ENCODE results near the gene ZNF662.
"Not testable (repeated sequence)": the region's sequence is repeated elsewhere in the genome, so short reads cannot be mapped to it uniquely, and the experiment has no call there.

ZNF662 gene

DNA sequence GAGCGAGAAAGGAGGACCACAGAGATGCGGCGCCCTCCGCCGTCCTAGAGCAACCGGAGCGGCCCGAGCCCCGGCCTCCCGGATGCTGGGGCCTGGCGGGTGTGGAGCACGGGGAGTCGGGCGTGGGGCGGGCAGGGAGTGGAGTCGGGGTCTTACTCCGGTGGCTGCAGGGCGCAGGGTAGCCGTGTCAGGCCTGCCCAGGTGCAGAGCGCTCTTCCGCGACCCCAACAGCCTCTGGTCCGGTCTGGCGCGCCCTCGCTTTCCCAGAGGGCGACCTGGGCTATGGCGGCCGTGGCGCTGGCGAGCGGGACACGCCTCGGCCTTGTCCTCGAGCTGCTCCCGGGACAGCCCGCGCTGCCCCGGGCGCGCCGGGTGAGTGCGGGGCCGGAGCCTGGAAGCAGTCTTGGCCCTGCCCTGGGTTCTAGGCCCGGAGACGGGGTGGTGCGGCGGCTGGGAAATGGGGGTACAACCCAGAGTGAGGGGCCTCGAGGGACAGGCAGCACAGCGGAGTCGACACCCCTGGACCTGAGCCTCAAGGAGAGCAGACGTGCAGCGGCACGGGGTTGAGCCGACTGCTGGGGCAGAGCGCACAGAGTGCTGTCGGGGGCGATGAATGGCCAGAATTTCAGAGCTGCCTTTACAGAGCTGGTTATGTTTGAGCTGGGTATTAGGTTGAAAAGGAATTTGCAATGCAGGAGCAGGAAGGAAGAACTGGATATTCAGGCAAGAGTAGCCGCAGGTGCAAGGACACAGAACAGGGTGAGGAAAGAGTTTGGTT is at the start of gene ZNF662:
Gene ZNF662, plus strand, starts transcription at position 73 of the 778 bp plus-strand sequence. CDS start 1,973 bp downstream, outside the sequence.
- DNase-seq: no peak

DNA sequence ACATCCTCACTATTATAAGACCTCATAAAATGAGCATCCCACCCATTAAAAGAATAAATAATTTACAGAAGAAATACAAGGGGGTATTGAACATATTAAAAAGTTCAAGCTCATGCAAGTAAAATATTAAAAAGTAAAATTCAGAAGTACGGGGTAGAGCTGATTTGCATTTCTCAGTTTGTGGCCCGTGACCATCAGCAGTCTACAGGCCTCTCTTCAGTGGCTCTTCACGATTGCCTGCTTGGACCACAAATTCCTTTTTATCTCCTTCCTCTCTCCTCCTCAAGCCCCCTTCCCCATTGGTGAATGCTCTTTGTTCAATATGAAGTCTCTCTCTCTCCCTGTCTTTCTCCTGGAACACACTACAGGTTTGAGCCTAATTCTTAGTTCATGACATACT is 49.4 kb upstream of the ZNF662 start:
- DNase-seq: no peak

DNA sequence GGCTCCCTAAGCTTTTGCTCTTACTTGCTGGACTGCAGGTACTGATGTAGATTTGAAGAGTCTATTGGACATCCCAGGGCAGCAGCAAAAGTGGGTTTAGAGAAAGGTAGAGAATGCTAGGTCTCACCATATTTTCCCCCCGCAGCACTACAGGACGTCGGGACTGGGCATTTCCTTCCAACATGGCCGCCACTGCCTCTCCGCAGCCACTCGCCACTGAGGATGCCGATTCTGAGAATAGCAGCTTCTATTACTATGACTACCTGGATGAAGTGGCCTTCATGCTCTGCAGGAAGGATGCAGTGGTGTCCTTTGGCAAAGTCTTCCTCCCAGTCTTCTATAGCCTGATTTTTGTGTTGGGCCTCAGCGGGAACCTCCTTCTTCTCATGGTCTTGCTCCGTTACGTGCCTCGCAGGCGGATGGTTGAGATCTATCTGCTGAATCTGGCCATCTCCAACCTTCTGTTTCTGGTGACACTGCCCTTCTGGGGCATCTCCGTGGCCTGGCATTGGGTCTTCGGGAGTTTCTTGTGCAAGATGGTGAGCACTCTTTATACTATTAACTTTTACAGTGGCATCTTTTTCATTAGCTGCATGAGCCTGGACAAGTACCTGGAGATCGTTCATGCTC is 41.5 kb upstream of the ZNF662 start:
- no peak for DNase-seq

DNA sequence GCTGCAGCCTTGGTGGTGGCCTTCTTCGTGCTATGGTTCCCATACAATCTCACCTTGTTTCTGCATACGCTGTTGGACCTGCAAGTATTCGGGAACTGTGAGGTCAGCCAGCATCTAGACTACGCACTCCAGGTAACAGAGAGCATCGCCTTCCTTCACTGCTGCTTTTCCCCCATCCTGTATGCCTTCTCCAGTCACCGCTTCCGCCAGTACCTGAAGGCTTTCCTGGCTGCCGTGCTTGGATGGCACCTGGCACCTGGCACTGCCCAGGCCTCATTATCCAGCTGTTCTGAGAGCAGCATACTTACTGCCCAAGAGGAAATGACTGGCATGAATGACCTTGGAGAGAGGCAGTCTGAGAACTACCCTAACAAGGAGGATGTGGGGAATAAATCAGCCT is 40.7 kb upstream of the ZNF662 start:
- DNase-seq: no peak

DNA sequence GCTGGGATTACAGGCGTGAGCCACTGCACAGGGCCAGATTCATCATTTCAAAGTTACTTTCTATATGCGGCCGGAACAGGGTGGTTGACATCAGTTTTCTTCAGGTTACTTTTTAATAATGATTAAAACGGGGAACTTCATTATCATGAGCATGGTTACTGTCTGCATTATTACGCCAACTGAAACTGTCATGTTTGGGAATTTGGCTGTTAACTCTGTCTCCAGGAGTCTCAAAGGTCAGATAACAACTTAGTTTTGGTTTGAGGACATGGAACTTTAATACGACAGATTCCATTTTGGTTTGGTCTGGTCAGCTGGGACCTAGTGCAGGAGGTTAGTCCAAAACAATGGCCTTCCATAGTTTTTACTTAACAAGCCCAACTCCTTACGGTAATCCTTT is 38.8 kb upstream of the ZNF662 start:
- DNase-seq: no peak

DNA sequence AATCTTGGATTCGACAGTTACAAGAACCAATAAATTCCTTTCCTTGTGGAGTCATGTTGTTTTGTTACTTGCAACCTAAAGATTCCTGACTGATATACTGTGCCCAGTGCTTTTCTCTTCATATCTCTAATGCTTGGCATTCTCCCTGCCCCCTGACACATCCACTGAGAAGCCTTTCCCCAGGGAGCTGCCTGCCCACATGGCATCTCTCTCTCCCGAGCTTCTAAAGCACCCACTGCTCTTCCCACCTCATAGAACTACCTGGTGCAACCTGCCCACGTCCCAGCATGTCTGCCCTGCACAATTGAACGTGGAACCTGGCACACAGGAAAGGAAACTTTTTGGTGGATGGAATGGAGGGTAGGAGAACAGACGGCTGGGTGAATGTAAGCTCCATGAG is 37.1 kb upstream of the ZNF662 start:
- DNase-seq: no peak

DNA sequence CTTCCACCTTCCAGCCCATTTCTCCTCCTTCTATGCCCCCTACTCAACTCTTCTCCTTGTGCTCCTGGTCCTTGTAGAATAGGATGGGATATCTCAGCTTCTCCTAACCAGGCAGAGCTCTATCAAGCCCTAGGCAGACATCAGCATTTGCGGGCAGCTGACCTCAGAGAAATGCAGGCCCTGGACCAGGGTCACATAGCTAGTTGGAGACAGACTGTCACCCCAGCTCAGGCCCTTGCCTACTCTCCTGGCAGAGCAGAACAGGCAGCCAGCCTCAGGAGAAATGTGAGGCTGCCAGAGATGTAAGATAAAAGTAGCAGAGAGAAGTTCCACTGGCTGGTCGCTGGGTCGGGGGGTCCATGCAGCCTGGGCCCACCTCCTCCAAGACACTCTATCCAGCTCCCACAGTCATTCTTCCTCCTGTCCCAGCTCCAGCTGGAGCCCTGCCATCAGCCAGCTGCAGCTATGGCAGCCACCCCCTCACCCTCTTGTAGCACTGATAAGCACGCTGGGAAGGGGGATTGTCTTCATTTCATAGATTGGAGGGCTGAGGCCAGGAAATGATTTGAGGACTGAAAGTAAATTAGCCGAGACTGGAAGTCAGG is 34.2 kb upstream of the ZNF662 start:
- no peak for DNase-seq

DNA sequence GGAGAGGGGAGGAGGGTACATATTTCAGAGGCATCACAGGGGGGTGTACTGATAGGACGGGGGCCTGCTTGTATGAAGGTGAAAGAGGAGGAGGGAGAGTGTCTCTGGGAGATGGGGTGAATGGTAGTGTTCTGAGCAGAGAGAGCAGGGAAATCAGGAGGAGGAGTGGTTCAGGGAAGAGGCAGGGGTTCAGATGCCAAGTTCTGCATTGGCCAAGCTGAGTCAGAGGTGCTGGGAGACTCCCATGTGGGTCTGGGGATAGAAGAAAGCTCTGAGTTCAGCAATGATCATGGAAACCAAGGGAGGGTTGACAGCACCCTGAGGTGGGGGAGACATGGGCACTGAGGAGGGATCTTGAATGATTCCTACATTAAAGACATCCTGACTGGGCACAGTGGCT is 33.2 kb upstream of the ZNF662 start:
- no peak for DNase-seq

DNA sequence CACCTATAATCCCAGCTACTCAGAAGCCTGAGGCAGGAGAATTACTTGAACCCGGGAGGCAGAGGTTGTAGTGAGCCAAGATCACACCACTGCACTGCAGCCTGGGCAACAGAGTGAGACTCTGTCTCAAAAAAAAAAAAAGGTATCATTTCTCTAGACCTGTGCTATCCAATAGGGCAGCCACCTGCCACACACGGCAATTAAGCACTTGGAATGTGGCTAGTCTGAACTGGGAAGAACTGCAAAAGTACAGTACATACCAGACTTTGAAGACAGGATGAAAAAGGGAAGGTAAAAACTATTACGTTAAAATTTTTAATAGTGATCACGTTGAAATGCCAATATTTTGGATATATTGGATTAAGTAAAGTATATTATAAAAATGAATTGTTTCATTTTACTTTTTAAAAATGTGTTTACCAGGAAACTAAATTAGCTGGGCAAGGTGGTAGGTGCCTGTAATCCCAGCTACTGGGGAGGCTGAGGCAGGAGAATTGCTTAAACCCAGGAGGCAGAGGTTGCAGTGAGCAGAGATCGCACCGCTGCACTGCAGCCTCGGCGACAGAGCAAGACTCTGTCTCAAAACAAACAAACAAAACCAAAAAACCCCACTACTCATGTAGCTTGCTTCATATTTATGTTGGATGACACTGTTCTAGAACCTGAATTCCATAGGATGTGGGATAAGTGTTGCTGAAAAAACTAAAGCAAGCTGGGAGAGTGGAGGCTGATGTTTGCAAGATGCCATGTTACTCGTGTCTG is 32.5 kb upstream of the ZNF662 start:
- no peak for DNase-seq

DNA sequence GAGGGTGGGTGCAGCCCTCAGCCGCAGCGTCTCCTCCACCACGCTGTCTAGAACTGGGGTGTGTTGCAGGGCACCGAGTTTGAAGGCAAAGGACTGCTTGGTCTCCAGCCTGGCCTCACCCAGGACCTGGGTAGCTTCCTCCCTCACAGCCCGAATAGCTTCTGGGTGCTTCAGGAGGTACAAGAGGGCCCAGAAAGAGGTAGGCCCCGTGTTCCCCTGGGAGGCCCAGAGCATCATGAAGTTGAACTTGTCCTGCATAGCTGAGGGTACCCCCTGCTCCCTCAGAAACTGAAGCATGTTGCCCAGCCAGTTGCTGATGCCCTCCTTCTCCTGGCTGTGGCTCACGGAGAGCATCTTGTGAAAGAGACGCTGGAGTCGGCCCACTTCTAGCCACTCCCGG is 31.2 kb upstream of the ZNF662 start:
- DNase-seq: no peak

DNA sequence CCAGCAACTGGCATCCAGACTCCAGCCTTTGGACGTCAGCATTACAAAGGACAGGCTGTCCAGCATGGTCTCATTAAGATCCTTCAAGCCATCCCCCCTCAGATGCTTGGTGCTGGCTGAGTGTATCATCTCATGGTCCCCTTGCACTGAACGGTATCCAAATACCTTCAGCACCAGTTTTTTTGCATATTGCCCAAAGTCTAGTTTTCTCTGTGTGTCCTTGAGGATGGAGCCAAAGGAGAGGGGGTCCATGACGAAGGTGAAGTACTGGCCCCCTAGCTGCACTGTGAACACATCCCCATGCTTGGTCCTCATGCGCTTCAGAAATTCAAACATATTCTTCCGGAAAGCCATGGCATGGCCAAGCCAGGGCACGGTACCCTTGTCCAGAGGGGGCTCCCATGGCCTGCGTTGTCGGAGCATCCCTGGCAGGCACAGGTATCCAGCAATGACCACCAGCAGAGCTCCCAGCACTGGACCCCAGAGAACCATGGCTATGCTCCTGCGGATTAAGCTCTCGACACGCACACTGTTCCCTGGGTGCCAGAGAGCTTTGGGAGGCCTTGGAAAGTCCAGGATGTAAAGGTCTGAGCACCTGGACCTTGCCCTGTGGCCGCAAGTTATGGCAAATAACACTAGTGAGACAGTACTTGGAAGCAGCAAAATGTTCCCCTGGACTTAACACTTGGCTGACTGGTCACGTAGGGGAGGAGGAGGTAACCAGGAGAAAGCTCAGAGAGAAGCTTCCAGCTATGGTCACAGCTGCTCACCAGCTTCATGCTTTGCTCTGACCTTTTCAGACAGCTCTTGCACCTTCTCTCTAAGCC is 30.4 kb upstream of the ZNF662 start, which contains the start of gene CYP8B1:
Gene CYP8B1, minus strand, starts transcription at position 555 of the 827 bp plus-strand sequence. Its CDS starts 63 bp downstream, at position 492.
- no peak for DNase-seq

DNA sequence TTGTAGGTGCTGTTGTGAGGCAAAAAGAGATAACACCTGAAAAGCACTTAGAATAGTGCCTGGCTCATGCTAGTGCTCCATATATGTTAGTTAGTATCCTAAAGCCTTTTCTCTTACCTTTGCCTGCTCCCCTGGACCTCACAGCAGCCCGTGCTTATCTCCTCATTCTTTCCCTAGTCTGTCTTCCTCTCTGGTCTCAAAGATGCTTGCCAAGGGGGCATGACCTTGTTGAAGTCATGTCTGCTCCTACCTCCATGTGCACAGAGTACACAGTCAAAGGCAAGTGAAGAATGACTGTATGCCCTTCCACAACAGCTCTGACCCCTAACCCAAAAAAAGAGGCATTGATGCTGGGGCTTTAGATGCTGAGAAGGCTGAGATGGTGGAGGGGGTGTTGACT is 29.5 kb upstream of the ZNF662 start:
- DNase-seq: no peak

DNA sequence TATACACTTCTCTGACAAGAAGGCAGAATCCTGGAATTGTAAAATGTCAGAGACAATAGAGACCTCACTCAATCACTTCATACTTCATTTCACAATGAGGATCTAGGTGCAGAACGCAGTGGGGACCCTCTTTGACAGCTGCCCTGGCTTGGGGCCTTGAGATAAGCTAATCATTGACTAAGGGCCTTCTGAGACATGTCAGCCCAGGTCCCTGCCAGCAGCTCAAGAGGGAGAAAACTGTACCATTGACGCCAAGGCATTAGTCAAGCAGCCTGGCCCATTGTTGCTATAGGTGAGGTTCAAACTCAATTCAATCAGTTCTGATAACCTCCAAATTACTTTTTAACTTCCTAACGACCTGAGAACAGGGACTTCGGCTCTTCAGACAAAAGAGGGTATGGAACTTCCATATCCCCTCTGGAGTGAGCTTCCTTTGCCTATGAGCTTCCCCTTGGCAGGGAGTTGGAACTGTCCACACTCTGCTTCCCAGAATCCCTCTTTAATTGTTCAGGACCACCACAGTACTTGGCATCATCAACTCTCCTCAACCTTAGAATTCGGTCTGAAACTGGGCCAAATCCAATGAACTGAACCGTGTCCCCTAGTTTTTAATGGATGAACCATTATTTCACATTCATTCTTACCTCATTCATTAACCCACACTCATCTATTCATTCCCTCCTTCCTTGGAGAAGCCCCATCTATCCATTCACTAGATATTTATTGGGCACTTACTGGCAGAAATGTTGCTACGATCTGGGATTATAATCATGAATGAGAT is 28.8 kb upstream of the ZNF662 start:
- DNase-seq: no peak

DNA sequence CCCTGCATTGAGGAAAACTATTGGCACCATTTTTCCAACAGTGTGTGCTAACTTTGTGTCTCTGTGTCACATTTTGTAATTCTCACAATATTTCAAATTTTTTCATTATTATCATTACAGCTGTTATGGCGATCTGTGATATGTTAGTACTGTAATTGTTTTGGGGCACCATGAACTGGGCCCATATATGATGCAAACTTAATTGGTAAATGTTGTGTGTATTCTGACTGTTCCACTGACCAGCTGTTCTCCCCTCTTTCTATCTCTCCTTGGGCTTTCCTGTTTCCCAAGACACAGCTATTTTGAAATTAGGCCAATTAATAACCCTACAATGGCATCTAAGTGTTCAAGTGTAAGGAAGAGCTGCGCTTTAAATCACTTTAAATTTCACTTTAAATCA is 28.1 kb upstream of the ZNF662 start:
- DNase-seq: no peak

DNA sequence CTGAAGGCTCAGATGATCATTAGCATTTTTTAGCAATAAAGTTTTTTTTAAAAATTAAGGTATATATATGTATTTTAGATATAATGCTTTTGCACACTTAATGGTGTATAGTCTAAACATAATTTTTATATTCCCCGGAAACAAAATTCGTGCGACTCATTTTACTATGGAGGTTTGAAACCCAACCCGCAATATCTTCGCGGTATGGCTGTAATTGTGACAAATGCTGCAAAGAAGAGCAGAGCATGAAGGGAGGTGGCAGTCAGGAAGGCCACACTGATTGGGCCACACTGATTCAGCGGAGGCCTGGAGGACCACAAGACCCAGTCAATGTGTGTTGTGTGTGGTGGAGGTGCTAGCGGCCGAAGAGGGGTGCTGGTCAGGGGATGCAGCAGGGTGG is 25.8 kb upstream of the ZNF662 start:
- no peak for DNase-seq

DNA sequence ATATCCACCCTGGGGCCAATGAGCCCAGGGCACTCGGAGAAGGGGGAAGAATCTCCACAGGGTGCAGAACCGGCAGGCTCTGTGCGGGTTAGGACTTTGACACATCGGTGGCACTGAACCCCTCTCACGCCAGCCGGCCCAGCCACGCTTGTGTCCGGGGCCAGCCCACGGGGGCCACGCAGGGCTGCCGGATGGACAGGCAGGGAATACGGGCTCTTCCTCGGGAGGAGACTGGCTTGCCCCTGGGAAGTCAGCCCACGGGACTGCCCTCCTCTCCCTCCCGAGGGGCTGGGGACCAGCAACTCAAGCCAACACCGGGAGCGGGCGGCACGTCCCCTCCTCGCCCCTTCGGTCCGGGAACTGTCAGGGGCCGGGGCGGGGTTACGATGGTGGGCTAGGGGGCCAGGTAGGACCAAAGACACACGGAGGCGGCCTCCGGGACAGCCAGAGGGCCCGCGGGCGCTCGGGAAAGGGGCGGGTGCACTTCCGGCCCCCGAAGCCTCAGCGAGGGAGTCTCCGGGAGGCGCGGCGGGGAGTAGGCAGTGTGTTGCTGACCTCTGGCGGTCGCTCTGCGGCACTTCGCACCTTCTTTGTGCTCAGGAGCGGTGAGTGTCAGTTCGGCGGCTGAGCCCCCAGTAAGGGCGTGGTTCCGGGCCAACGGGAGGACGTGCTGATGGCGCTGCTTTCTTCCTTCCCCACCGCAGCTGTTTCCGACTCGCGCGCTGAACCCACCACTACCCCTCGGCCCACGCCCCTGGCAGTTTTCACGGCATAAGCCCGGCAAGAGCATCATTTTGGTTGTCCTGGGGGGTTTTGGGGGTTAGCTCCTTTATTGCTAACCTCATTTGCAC is 25.1 kb upstream of the ZNF662 start:
- peak; percentile 86 for DNase-seq

DNA sequence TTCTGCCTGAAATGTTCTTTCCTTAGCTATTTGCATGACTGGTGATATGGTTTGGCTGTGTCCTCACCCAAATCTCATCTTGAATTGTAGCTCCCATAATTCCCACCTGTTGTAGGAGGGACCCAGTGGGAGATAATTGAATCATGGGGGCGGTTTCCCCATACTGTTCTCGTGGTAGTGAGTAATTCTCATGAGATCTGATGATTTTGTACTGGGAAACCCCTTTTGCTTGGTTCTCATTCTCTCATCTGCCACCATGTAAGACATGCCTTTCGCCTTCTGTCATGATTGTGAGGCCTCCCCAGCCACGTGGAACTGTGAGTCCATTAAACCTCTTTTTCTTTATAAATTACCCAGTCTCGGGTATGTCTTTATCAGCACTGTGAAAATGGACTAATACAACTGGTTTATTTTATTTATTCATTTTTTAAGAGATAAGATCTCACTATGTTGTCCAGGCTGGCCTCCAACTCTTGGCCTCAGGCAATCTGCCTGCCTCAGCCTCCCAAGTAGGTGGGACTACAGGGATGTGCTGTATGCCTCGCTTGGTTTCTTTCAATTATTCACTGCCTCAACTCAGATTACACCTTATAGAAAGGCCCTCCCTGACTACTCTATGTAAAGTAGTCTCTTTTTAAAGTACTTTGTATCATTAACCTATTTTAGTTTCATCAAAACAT is 22.6 kb upstream of the ZNF662 start:
- DNase-seq: not testable (repeated sequence)

DNA sequence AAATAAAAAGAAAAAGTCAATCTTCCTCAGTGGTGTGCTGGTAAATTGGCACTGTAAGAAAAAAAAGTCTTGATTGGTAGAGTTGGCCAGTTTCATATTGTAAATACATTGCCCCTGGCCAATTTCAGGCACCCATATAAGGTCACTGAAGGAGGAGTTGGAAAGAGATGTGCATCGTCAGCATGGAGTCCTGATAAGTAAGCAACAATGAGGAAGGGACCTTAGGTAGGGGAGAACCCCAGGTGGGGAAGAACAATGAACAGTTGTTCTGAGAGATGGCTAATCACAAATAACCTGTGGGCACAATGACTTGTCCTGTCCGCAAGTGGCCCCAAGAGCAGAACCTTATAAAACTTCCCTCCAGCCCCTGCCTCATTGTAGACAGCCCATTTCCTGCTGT is 21.6 kb upstream of the ZNF662 start:
- DNase-seq: no peak

DNA sequence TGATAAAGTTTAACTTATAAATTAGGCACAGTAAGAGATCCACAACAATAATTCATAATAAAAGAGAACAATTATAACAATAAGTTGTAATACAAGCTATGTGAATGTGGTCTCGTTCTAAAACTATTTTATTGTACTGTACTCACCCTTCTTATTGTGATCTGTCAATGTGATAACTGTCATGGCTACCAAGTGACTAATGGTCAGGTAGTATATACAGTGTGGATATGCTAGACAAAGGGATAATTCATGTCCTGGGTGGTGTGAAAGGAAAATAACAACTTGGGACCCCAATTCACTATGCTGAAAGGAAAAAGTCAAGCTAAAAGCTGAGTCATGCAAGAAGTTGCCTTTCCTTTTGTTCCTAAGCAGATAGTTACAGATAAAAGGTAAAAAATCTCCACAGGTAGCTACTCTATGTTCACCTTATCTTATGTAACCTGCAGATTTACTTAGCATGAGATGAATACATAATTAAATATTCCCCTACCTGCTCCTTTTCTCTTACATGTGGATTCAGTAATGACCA is 19.6 kb upstream of the ZNF662 start:
- no peak for DNase-seq

DNA sequence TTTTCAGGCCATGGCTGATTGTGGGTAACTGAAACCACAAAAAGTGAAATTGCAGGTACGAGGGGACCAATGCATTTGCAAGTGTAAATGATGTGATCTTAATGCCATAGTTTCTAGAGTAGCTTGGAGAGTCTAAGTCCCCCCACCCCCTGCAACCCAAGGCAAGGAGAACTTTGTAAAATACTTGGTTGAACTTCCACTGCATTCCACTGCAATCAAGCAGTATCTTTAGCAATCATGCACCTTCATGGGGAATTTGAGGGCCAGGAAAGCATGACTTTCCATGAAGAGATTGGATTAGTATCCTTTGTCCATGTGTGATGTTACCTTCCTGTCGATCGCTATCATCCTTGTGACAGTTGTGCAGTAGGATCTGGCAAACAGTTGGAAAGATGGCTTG is 18.9 kb upstream of the ZNF662 start:
- no peak for DNase-seq

Measured in activated naive CD4-positive, alpha-beta T cell treated with Interleukin-2 at 50 U/mL for 16 hours (primary cell).